K562 (cell line): Measurements from ENCODE around the gene PSMD9. TPM values are rescaled to one million over a fixed set of nuclear protein-coding genes. Genes with fewer than 3 reads are reported as not detected.

ENCODE experiments used
- CCNT2 ChIP-seq: IDR thresholded peaks from 2 replicates; pipeline ENCODE4 v1.6.1; 2011; ENCODE audit warnings: borderline replicate concordance, low read depth, mild to moderate bottlenecking, moderate library complexity, mixed read lengths, low read length; ENCODE audit not compliant: insufficient read length; ENCODE audit errors: extremely low read depth
- DACH1 ChIP-seq: fragments of 450-650 bp; IDR thresholded peaks from 2 replicates; pipeline ENCODE4 v1.6.1; 2018; ENCODE audit not compliant: partially characterized antibody
- ETS2 ChIP-seq: IDR thresholded peaks from 2 replicates; pipeline ENCODE4 v1.6.1; 2016; ENCODE audit warnings: borderline replicate concordance, missing genetic modification characterization, mild to moderate bottlenecking, moderate library complexity, missing compliant biosample characterization; ENCODE audit not compliant: poor library complexity, severe bottlenecking
- GABPA ChIP-seq: fragments of 200-800 bp; sonication (Bioruptor generic); conservative IDR thresholded peaks from 2 replicates; pipeline ENCODE4 v1.6.1; 2016; ENCODE audit warnings: low read depth, missing genetic modification characterization, missing compliant biosample characterization
- KAT8 ChIP-seq: fragments of 450-650 bp; IDR thresholded peaks from 2 replicates; pipeline ENCODE4 v1.6.1; 2016; ENCODE audit warnings: low read depth, mild to moderate bottlenecking
- MED1 ChIP-seq: sonication (generic); formaldehyde crosslinking; IDR thresholded peaks from 2 replicates; pipeline ENCODE4 v1.8.1; 2023; ENCODE audit warnings: missing genetic modification reagents, borderline replicate concordance
- POLR2B ChIP-seq: fragments of 450-650 bp; IDR thresholded peaks from 2 replicates; pipeline ENCODE4 v1.6.1; 2018; ENCODE audit warnings: low read depth; ENCODE audit not compliant: partially characterized antibody
- ZNF384 ChIP-seq: IDR thresholded peaks from 2 replicates; pipeline ENCODE4 v1.6.1; 2012; ENCODE audit warnings: low read depth, low read length, improper control_type of control experiment
- ZNF444 ChIP-seq: fragments of 250-450 bp; sonication (Bioruptor Pico); IDR thresholded peaks from 2 replicates; pipeline ENCODE4 v1.4.0; 2020; ENCODE audit warnings: mild to moderate bottlenecking, moderate library complexity
- ZNF57 ChIP-seq: fragments of 450-650 bp; formaldehyde crosslinking; IDR thresholded peaks from 2 replicates; pipeline ENCODE4 v1.4.0; 2020; ENCODE audit warnings: mild to moderate bottlenecking, moderate library complexity
- polyA plus RNA-seq, 8 experiments: library from polyadenylated mRNA; depleted of rRNA in 4 of 8; stranded (reverse) in 5 of 8; unstranded in 3 of 8; fragments of >200 nt; fragmentation: Nextera tagmentation in 2 of 8; fragmentation: Illumina TruSeq in 1 of 8; extraction: Ambion mirVana in 2 of 8; extraction: Trizol in 1 of 8; gene quantifications; 2 replicates each; pipeline versions ENCODE4 v1.2.1 to v1.2.3, GENCODE V29; 2011 to 2014; ENCODE audit warnings: inconsistent platforms in 1 of 8, missing spikeins in 1 of 8
- total RNA-seq, 7 experiments: library from RNA; depleted of rRNA in 6 of 7; stranded (reverse); fragments of >200 nt in 6 of 7; fragmentation: Illumina TruSeq in 2 of 7; extraction: Trizol in 2 of 7; gene quantifications; 2 replicates each; pipeline versions ENCODE4 v1.2.1 to v1.2.3, GENCODE V29; 2011 to 2021; ENCODE audit warnings: low replicate concordance in 1 of 7
- TF ChIP-seq, protein P1 (sequence below): fragments of 200-600 bp; sonication (generic); IDR thresholded peaks from one replicate; pipeline ENCODE4 v1.6.1; 2012; ENCODE audit warnings: mild to moderate bottlenecking, low read depth, low read length, inconsistent platforms
- TF ChIP-seq, protein P2 (sequence below): sonication (generic); formaldehyde crosslinking; IDR thresholded peaks from 2 replicates; pipeline ENCODE4 v1.9.0; 2022; ENCODE audit warnings: mild to moderate bottlenecking, missing genetic modification reagents
- TF ChIP-seq, protein P3 (sequence below): fragments of 450-650 bp; formaldehyde crosslinking; conservative IDR thresholded peaks from 2 replicates; pipeline ENCODE4 v1.4.0; 2022; ENCODE audit warnings: mild to moderate bottlenecking, missing genetic modification characterization

Gene PSMD9
- total and polyA plus RNA-seq, 9 of the 15 experiments (the other 6 are each of a cell fraction or from before 2014, with no cell fraction given): 12.2 to 143 (median 61.3) TPM

DNA sequence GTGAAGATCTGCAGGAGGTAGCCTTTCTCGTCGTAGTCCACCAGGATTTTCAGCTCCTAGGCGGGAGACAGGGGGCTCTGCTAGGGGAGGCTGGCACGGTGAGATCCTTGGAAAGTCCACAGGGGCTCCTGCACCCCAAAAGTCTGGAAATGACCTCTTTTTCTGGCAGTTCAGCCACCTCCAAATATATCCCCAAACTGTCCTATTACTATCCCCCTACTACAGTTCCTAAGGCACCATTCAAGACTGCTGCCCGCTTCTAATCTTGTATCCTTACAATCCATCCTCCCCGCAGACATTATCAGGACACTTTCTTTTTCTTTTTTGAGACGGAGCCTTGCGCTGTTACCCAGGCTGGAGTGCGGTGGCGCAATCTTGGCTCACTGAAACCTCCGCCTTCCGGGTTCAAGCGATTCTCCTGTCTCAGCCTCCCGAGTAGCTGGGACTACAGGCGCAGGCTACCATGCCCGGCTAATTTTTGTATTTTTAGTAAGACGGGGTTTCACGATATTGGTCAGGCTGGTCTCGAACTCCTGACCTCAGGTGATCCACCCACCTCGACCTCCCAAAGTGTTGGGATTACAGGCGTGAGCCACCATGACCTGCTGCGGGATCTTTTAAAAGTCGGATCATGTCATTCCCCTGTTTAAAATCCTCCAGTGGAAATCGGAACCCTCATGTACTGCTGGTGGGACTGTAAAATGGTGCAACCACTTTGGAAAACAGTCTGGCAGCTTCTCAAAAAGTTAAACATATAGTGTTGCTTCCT, 48.4 kb upstream of the PSMD9 start (continued):
- TF ChIP-seq ETS2 (tag) (no peak), DACH1 (no peak), KAT8 (no peak), GABPA (tag) (0 out of 2 replicates have a peak, but pooled peaks have one; percentile 15), ZNF384 (no peak), CCNT2 (no peak), POLR2B (no peak), ZNF57 (CRISPR knock-in tag) (no peak), ZNF444 (no peak), MED1 (CRISPR knock-in tag) (no peak)
- TF ChIP-seq, protein P1, sequence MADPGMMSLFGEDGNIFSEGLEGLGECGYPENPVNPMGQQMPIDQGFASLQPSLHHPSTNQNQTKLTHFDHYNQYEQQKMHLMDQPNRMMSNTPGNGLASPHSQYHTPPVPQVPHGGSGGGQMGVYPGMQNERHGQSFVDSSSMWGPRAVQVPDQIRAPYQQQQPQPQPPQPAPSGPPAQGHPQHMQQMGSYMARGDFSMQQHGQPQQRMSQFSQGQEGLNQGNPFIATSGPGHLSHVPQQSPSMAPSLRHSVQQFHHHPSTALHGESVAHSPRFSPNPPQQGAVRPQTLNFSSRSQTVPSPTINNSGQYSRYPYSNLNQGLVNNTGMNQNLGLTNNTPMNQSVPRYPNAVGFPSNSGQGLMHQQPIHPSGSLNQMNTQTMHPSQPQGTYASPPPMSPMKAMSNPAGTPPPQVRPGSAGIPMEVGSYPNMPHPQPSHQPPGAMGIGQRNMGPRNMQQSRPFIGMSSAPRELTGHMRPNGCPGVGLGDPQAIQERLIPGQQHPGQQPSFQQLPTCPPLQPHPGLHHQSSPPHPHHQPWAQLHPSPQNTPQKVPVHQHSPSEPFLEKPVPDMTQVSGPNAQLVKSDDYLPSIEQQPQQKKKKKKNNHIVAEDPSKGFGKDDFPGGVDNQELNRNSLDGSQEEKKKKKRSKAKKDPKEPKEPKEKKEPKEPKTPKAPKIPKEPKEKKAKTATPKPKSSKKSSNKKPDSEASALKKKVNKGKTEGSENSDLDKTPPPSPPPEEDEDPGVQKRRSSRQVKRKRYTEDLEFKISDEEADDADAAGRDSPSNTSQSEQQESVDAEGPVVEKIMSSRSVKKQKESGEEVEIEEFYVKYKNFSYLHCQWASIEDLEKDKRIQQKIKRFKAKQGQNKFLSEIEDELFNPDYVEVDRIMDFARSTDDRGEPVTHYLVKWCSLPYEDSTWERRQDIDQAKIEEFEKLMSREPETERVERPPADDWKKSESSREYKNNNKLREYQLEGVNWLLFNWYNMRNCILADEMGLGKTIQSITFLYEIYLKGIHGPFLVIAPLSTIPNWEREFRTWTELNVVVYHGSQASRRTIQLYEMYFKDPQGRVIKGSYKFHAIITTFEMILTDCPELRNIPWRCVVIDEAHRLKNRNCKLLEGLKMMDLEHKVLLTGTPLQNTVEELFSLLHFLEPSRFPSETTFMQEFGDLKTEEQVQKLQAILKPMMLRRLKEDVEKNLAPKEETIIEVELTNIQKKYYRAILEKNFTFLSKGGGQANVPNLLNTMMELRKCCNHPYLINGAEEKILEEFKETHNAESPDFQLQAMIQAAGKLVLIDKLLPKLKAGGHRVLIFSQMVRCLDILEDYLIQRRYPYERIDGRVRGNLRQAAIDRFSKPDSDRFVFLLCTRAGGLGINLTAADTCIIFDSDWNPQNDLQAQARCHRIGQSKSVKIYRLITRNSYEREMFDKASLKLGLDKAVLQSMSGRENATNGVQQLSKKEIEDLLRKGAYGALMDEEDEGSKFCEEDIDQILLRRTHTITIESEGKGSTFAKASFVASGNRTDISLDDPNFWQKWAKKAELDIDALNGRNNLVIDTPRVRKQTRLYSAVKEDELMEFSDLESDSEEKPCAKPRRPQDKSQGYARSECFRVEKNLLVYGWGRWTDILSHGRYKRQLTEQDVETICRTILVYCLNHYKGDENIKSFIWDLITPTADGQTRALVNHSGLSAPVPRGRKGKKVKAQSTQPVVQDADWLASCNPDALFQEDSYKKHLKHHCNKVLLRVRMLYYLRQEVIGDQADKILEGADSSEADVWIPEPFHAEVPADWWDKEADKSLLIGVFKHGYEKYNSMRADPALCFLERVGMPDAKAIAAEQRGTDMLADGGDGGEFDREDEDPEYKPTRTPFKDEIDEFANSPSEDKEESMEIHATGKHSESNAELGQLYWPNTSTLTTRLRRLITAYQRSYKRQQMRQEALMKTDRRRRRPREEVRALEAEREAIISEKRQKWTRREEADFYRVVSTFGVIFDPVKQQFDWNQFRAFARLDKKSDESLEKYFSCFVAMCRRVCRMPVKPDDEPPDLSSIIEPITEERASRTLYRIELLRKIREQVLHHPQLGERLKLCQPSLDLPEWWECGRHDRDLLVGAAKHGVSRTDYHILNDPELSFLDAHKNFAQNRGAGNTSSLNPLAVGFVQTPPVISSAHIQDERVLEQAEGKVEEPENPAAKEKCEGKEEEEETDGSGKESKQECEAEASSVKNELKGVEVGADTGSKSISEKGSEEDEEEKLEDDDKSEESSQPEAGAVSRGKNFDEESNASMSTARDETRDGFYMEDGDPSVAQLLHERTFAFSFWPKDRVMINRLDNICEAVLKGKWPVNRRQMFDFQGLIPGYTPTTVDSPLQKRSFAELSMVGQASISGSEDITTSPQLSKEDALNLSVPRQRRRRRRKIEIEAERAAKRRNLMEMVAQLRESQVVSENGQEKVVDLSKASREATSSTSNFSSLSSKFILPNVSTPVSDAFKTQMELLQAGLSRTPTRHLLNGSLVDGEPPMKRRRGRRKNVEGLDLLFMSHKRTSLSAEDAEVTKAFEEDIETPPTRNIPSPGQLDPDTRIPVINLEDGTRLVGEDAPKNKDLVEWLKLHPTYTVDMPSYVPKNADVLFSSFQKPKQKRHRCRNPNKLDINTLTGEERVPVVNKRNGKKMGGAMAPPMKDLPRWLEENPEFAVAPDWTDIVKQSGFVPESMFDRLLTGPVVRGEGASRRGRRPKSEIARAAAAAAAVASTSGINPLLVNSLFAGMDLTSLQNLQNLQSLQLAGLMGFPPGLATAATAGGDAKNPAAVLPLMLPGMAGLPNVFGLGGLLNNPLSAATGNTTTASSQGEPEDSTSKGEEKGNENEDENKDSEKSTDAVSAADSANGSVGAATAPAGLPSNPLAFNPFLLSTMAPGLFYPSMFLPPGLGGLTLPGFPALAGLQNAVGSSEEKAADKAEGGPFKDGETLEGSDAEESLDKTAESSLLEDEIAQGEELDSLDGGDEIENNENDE: no peak
- TF ChIP-seq, protein P2, sequence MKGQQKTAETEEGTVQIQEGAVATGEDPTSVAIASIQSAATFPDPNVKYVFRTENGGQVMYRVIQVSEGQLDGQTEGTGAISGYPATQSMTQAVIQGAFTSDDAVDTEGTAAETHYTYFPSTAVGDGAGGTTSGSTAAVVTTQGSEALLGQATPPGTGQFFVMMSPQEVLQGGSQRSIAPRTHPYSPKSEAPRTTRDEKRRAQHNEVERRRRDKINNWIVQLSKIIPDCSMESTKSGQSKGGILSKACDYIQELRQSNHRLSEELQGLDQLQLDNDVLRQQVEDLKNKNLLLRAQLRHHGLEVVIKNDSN: no peak
- TF ChIP-seq, protein P3, sequence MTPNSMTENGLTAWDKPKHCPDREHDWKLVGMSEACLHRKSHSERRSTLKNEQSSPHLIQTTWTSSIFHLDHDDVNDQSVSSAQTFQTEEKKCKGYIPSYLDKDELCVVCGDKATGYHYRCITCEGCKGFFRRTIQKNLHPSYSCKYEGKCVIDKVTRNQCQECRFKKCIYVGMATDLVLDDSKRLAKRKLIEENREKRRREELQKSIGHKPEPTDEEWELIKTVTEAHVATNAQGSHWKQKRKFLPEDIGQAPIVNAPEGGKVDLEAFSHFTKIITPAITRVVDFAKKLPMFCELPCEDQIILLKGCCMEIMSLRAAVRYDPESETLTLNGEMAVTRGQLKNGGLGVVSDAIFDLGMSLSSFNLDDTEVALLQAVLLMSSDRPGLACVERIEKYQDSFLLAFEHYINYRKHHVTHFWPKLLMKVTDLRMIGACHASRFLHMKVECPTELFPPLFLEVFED: no peak
